IPS-18a (cell line): ENCODE results near the gene CACNA1C.

Experiments used
- H3K27ac ChIP-seq: one replicate; pipeline ENCODE4 v1.5.1; 2013; ENCODE audit warnings: low read length
- H3K27me3 ChIP-seq: one replicate; pipeline ENCODE4 v1.6.1; 2013; ENCODE audit warnings: mild to moderate bottlenecking, low read length; ENCODE audit not compliant: control insufficient read depth, insufficient read depth
- H3K36me3 ChIP-seq: one replicate; pipeline ENCODE4 v1.6.1; 2013; ENCODE audit warnings: low read depth, low read length; ENCODE audit not compliant: control insufficient read depth
- H3K4me1 ChIP-seq: one replicate; pipeline ENCODE4 v1.6.1; 2013; ENCODE audit warnings: low read depth, low read length; ENCODE audit not compliant: control insufficient read depth
- H3K4me3 ChIP-seq: one replicate; pipeline ENCODE4 v1.5.1; 2013; ENCODE audit warnings: low read length
- H3K9ac ChIP-seq: one replicate; pipeline ENCODE4 v1.6.1; 2013; ENCODE audit warnings: mild to moderate bottlenecking, low read length, moderate library complexity
- H3K9me3 ChIP-seq: one replicate; pipeline ENCODE4 v1.6.1; 2013; ENCODE audit warnings: low read depth, low read length; ENCODE audit not compliant: control insufficient read depth

CACNA1C gene

DNA sequence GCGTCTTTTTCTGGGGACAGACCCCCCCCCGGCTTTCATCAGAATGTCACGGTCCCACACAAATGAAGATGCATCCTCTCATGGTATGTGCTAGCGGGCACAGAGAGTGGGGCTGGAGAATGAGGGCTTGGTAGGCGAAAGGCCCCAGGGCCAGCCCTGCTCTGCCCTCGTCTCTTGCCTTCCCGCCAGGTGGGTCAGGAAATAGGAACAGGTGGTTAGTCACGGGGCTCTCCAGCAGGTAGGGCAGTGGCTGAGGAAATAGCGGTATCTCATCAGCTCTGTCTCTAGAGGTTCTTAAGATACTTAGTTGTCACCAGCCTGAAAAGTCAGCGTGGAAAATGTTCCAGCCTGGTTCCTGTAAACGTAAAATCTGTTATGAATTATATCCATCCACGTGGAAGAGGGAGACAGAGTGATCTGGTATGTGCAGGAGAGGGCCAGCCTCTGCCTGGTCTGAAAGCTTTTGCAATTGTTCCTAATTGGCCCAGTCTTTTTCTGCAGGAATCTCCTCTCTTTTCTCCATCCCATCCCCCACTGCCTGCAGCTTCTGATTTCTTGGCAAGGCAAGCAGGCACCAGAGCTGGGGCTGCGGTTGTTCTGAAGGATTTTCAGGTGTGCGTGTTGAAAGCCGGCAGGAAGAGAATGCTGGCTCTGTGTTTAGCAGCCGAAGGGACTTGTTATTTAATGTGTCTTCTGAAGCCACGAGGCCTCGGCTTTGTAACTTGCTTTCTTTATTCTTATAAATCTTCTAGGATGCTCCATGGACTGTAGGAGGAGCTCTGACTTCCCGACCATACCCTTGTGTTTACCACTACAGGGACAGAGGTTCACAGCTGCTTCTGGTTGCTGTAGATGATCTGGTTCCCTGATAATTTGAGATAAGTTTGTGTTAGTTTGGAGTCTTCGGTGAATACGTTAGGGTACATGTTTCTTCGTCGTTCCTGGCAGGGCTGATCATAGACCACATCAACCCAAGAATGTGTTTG lies 131.1 kb downstream of the CACNA1C start:
- no peaks in the 10 kb centered on the region for H3K27me3 ChIP-seq
- H3K4me1 ChIP-seq, result peaks cover 11% of the 10 kb centered on the region
- no peaks in the 10 kb centered on the region for H3K9me3 ChIP-seq
- H3K27ac ChIP-seq, result no peak overlapping the region
- H3K36me3 ChIP-seq, result no peaks in the 10 kb centered on the region
- H3K4me3 ChIP-seq, result no peak overlapping the region
- H3K9ac ChIP-seq, result no peak overlapping the region

DNA sequence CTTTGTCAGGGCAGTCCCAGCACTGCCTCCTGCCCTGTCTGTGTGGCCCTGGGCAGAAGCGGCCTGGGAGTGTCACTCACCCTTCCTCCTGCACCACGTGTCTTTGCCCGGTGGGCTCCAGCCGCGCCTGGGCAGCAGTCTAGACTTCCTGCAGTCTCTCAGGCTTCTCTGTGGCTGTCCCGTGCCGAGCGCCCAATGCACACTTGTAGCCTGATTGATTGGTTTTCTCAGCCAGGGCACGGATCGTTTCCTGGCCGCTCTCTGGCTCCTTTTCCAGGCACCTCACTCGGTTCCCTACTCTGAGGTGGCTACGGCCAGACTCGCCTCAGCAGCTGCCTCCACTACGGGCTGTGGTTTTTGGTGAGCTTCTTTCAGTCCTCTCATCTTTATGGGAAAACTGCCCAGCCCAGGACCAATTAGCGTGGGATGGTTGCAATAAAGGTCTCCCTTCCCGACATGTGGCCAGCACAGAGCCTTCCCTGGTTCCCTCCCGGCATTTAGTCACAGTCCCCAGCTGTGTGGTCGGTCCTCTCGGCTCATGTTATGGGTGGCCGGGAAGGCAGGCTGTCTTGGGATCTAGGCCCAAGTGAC lies 133.1 kb downstream of the CACNA1C start:
- Histone ChIP-seq H3K36me3 (no peaks in the 10 kb centered on the region), H3K27ac (no peak overlapping the region), H3K27me3 (no peaks in the 10 kb centered on the region), H3K9me3 (no peaks in the 10 kb centered on the region), H3K4me3 (no peak overlapping the region), H3K4me1 (peaks cover 29% of the 10 kb centered on the region), H3K9ac (no peak overlapping the region)

GRCh38 chr12:2187195-2187945 lies 134.6 kb downstream of the CACNA1C start:
- Histone ChIP-seq H3K36me3 (no peaks in the 10 kb centered on the region), H3K27ac (no peak overlapping the region), H3K4me3 (no peak overlapping the region)

GRCh38 chr12:2190085-2190484 lies 137.3 kb downstream of the CACNA1C start:
- peaks cover 22% of the 10 kb centered on the region for H3K4me1 ChIP-seq
- H3K36me3 ChIP-seq, result no peaks in the 10 kb centered on the region
- H3K9ac ChIP-seq, result no peak overlapping the region
- no peak overlapping the region for H3K4me3 ChIP-seq
- H3K27me3 ChIP-seq, result no peaks in the 10 kb centered on the region
- no peak overlapping the region for H3K27ac ChIP-seq
- no peaks in the 10 kb centered on the region for H3K9me3 ChIP-seq

More at GRCh38 chr12:2187195-2187945, 134.6 kb downstream of the CACNA1C start:
- no peak overlapping the region for H3K9ac ChIP-seq
- H3K27me3 ChIP-seq, result no peaks in the 10 kb centered on the region
- H3K4me1 ChIP-seq, result peaks cover 33% of the 10 kb centered on the region
- H3K9me3 ChIP-seq, result no peaks in the 10 kb centered on the region

- H3K36me3 ChIP-seq, result no peaks in the 10 kb centered on the region
- peaks cover 22% of the 10 kb centered on the region for H3K4me1 ChIP-seq
- no peak overlapping the region for H3K27ac ChIP-seq
- H3K27me3 ChIP-seq, result no peaks in the 10 kb centered on the region
- no peaks in the 10 kb centered on the region for H3K9me3 ChIP-seq
- H3K9ac ChIP-seq, result no peak overlapping the region
- no peak overlapping the region for H3K4me3 ChIP-seq
Observed at GRCh38 chr12:2190896-2191533, 138.2 kb downstream of the CACNA1C start.

DNA sequence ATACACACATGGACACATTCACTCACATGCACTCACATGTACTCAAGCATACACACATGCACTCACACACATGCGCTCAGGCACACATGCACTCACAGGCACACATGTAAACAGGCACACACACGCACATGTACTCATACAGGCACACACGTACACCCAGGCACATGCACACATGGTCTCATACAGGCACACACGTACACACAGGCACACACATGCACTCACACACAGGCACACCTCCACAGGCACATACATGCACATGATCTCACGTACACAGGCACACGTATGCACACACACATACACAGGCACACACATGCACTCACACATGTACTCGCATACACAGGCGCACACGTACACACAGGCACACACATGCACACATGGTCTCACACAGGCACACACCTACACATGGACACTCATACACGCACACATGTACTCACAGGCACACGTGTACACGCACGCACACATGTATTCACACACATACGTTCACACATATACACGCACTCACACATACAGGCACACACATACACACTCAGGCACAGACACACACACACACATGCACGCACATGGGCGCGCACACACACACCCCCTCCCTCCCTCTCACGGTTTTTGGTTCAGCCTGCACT lies 138.9 kb downstream of the CACNA1C start:
- Histone ChIP-seq H3K4me3 (no peak overlapping the region), H3K9ac (no peak overlapping the region), H3K27ac (no peak overlapping the region), H3K36me3 (no peaks in the 10 kb centered on the region), H3K4me1 (peaks cover 24% of the 10 kb centered on the region), H3K27me3 (no peaks in the 10 kb centered on the region), H3K9me3 (no peaks in the 10 kb centered on the region)

GRCh38 chr12:2192231-2192630 lies 139.4 kb downstream of the CACNA1C start:
- no peak overlapping the region for H3K4me3 ChIP-seq
- H3K27ac ChIP-seq, result no peak overlapping the region
- peaks cover 30% of the 10 kb centered on the region for H3K4me1 ChIP-seq
- no peaks in the 10 kb centered on the region for H3K36me3 ChIP-seq
- no peaks in the 10 kb centered on the region for H3K9me3 ChIP-seq
- H3K27me3 ChIP-seq, result no peaks in the 10 kb centered on the region
- no peak overlapping the region for H3K9ac ChIP-seq

- Histone ChIP-seq H3K27me3 (no peaks in the 10 kb centered on the region), H3K9me3 (no peaks in the 10 kb centered on the region), H3K27ac (no peak overlapping the region), H3K4me3 (no peak overlapping the region), H3K9ac (no peak overlapping the region), H3K4me1 (peaks cover 48% of the 10 kb centered on the region), H3K36me3 (no peaks in the 10 kb centered on the region)
Observed at GRCh38 chr12:2194060-2194459, 141.3 kb downstream of the CACNA1C start.

DNA sequence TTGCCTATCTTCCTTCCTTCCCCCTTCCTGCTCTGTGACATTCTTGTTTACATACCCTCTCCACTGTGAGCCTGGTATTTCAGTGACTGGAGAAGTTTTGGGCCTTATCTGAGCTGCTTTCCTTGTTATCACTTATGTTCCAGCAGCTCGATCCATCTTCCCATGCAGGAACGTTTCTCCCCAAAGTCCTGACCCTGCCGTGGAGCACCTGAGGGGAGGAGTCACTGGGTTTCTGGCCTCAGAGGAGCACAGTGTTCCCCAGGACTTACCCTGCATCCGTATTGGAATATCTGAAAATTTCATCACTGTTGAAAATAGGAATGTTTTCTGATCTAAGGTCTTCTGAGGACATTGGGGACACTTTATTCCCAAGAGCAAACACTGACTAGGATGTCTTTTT lies 141.8 kb downstream of the CACNA1C start:
- Histone ChIP-seq H3K4me3 (no peak overlapping the region), H3K9ac (no peak overlapping the region), H3K9me3 (no peaks in the 10 kb centered on the region), H3K4me1 (peaks cover 44% of the 10 kb centered on the region), H3K27me3 (no peaks in the 10 kb centered on the region), H3K27ac (no peak overlapping the region), H3K36me3 (no peaks in the 10 kb centered on the region)

- H3K9ac ChIP-seq, result no peak overlapping the region
- H3K9me3 ChIP-seq, result no peaks in the 10 kb centered on the region
- peaks cover 39% of the 10 kb centered on the region for H3K4me1 ChIP-seq
- no peaks in the 10 kb centered on the region for H3K27me3 ChIP-seq
- H3K36me3 ChIP-seq, result no peaks in the 10 kb centered on the region
- no peak overlapping the region for H3K4me3 ChIP-seq
- H3K27ac ChIP-seq, result no peak overlapping the region
Observed at GRCh38 chr12:2195085-2195484, 142.3 kb downstream of the CACNA1C start.
